Activated naive CD4-positive, alpha-beta T cell treated with anti-CD3 and anti-CD28 coated beads, Interleukin-2, amount 50 U/mL, for 16 hours (primary cell): ENCODE results near the gene GRIK4.

ENCODE experiments used
- DNase-seq: peaks from one replicate; pipeline ENCODE4 v3.0.0-alpha.2; 2020

GRIK4 gene

DNA sequence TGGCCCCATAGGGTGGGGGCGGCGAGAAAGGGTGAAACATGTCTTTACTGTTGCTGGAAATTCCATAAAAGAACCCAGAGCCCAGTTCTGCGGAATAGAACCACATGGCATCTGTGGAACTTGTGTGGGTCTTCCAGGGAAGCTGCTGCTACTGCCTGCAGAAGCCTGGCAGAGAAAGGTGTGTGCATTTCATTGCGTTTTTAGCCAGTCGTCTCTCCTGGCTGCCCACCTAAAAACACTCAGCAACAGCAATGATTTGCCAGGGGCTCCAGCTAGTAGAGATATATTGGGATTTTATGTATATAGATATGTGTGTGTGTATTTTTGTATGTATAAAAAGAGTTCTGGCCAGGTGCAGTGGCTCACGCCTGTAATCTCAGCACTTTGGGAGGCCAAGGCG is 385.1 kb downstream of the GRIK4 start:
- DNase-seq, result no peak

DNA sequence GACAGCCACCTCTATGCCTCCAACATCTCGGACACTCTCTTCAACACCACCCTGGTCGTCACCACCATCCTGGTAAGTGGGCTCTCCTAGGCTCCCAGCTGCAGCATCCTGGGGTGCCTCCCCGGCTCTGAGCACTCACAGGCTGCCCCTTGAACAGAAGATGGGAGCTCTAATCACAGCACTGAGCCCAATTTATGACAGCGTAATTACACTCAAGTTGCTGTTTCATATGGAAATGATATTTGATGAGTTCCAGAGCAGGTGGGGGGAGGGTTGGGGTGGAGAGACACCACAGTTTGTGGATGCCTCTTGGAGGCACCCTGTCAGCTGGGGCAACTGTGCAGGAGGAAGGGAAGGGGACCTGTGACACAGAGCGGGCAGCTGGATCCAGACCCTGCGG is 387.0 kb downstream of the GRIK4 start:
- no peak for DNase-seq

DNA sequence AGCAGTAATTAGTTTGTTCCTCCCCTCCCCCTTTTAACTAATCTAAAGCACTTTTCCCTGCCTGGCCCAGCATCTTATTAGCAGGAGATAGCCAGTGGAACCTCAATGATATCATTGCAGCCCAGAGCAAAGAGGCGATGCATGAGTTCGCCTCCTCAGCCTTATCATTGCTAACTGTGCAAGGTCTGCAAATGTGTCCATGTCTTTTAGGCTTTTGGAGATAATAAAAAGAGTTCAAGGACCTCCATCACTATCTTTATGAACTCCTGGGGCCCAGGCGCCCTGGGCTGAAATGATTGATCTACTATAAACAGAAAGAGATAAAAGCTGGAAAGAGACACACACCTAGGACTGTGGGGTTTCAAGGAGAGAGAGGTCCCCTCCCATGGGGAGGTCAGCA is 388.2 kb downstream of the GRIK4 start:
- no peak for DNase-seq

DNA sequence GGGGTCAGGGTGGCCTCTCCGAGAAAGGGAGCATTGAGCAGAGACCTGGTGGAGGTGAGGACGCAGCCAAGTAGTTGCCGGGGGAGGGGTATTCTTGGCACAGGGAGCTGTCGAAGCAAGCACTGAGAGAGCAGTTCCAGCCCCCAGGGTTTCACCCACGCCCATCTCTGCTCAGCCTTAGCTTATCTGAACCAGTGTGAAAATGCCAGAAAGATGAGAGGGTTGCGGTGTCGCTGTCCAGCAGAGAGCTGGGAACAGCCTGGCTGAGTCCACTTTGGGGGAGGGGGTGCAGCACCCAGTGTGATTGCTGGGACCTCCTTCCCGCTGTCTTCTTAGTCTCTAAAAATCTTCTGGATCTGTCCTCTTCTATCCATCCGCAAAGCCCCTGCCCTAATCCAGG is 389.1 kb downstream of the GRIK4 start:
- DNase-seq, result no peak

DNA sequence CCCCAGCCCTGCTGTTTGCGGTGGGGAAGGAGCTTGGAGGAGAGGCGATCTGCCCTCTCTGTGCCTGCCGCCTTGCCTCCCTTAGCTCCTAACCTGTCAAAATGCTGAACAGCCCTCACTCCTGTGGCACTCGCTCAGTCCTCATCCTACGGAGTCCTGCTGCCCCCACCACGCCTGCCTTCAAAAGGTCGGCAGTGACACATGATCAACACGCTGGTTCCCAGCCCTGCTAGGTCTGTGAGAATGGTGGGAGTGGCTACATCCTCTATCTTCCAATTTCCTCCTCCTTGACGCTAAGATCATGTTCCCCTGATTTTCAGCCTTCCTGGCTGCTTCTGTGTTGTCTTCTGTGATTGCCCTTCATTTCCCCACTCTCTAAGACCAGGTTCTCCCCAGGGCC is 392.1 kb downstream of the GRIK4 start:
- no peak for DNase-seq

DNA sequence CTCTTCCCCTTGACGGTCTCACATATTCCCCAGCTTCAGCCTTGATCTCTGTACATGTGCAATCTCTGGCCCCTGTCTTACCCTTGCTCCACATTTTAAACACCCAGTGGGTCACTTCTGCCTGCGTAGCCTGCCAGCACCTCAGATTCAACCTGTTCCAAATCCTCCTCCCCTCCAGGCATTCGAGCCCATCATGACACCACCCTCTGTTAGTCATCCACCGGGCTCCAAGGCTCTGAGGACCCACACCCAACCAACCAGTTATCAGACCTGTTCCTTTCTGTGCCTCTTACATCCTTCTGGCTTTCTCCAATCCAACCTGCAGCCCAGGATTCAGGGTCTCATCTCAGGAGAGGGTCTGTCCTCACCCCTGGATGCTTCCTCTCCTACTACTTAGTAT is 392.6 kb downstream of the GRIK4 start:
- no peak for DNase-seq

DNA sequence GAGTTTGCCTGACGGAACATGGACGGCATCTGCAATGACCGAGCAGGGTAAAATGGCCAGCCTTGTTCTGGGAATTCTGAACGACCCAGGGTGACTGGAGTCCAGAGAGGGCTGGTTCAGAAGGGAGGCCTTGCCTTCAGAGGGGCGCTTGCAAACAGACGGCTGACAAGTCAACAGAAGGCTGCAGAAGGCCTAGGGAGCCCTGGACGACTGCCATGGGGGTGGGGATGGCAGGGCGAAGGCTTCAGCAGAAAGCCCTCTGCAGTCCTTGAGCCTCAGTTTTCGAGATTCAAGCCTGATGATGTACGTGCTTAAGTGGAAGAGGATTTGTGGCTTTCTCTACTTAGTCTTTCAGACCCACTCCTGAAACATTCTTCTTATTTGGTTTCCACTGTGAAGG is 395.2 kb downstream of the GRIK4 start:
- no peak for DNase-seq

DNA sequence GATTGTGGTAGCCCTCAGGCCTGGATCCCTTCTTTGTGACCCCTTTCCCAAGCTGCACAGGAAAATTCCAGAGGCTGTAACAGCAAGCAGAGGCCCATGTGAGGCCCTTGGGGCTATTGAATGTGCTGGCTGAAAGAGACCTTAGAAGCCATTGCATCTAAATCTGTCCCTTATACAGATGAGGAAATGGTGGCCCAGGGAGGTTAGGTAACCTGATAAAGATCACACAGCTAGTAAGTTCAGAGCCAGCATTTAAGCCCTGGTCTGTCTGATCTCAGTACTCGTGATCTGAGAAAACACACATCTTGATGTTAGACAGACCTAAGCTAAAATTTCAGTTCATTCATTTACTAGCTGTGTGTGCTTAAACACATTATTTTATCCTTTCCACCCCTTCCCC is 396.4 kb downstream of the GRIK4 start:
- no peak for DNase-seq

DNA sequence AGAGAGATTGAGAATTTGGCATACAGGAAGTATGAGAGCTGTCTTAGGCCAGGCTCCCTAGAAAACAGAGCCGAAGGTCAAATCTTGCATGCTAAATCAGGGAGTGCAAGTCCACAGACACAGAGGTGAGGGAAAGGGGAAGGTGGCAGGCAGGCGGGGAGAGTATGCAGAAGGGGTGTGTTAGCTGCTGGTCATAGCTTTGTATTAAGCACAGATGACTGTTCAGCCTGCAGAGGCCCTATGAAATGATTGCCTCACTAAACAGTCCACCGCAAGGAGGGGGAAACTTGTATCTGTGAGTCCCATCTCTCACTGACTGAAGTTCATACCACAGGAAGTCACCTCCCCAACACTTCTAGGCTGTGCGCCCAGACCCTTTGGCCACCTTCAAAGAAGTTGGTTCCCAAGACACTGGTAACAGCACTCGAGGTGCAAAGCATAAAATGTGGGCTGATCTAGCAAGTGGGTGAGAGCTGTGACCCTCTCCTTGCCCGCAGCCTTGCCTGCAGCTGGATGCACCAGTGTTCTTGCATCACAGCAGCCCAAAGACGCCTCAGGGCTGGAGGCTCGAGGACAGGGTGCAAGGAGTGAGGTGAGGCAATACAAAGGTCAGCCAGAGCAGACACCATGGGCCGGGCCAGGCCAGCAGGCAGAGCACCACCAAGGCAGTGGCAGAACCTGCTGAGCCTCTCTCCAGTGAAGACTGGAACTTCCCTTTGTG is 397.1 kb downstream of the GRIK4 start:
- DNase-seq, result no peak

DNA sequence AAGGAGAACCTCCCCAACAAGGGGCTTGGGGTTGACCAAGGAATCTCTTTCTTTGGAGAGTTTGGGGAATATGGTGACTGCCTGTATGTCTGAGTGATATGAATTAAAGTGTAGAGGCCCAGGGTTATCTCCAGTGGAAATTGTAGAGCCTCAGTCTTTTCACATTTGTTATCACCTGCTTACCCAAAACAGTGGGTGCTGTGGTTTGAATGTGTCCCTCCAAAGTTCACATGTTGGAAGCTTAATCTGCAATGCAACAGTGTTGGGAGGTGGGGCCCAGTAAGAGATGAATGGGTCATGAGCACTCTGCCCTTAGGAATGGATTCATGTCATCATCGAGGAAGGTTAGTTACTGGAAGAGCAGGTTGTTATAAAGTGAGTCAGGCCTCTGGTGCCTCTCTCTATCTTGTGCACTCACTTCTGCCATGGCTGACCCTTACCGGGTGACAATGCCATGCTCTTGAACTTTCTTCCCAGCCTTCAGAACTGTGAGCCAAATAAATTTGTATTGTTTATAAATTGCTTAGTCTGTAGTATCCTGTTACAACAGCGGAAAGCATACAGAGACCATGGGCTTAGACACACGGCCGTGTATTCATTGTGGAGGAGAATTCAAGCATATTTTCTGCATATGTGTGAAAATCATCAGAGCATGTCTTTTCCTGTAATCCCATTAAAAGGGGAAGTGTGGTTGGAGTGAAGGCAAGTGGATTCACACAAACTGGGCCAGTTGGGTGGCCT is 398.3 kb downstream of the GRIK4 start:
- DNase-seq, result no peak

DNA sequence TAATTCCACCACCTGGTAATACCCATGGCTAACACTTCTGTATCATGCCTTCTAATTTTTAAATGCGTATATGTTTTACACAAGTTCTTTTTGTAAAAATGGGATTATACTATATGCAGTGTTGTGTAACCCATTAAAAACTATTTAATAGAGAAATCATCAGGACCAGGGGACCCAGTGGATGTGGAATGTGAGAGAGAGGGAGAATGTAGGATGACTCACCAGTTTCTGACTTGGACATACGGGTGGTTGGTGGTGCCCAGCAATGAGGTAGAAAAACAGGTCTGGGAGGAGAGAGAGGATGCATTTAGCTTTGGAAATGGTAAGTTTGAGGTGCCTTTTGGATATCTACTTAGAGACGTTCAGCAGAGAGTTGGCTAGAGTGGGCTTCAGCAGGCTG is 400.4 kb downstream of the GRIK4 start:
- DNase-seq, result no peak

DNA sequence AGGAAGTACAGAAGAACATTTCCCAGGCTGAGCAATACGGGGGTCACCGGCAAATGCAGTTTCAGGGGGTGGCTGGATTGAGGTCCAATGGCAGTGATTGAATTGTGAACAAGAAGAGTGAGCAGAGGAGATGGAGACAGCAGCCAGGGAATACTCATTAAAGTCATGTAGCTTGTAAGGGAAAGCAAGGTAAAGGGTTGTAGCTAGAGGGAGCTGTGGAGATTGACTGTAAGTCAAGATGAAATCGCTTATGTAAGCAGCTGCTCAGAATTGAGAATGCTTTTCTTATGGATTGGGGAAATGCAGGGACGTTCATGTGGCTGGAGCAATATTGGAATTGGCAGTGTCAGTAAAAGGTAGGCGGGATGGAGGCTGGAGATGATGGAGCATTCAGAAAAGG is 401.0 kb downstream of the GRIK4 start:
- DNase-seq, result no peak

DNA sequence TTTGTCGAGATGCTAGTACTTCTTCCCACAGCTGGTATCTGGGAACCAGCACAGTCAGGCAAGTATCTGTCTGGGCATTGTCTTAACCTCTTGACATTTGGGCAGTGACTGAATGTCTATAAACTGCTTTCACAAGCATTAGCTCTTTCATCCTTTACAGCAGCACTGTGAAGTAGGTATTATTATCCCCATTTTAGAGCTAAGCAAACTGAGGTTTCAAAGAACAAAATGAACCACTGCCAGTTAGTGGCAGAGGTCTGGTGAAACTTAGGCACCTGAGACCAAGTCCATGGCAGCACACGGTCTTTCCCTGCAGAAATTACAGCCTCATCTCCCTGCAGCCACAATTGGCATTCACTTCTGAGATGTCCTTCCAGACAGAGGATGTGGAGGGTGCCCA is 401.4 kb downstream of the GRIK4 start:
- DNase-seq, result no peak

DNA sequence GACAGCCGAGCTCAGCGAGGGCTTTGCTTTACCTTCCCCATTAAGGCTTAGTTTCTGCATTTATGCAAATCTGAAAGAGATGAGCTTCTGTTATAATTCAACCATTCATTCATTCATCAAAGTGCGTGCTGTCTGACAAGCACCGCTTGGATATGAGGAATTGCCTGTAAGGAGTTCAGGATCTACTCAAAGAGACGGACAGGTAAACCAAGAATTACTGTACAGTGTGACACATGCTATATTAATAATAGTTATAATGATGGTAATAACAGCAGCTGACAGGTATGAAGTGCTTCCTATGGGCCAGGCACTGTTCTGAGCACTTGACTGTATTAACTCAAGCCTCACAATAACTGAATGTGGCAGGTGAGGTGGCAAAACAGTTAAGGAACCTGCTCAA is 402.5 kb downstream of the GRIK4 start:
- DNase-seq, result no peak

DNA sequence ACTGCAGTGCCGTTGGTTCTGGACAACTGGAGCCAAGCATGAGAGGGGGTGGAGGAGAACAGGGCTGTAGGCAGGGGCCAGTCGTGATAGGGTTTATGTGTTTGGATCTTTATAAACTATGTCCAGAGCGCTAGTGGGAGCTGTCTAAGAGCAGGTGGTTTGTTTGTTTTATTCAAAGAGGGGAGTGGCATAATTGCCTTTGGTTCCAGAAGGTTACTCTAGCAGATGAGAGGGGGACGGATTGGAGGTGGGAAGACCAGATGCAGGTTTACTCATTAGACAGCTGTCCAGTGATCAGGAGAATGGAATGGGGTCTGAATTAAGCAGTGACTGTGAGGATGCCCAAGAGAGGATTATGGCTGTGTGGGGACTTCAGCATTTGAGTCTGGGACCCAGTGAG is 403.1 kb downstream of the GRIK4 start:
- no peak for DNase-seq

DNA sequence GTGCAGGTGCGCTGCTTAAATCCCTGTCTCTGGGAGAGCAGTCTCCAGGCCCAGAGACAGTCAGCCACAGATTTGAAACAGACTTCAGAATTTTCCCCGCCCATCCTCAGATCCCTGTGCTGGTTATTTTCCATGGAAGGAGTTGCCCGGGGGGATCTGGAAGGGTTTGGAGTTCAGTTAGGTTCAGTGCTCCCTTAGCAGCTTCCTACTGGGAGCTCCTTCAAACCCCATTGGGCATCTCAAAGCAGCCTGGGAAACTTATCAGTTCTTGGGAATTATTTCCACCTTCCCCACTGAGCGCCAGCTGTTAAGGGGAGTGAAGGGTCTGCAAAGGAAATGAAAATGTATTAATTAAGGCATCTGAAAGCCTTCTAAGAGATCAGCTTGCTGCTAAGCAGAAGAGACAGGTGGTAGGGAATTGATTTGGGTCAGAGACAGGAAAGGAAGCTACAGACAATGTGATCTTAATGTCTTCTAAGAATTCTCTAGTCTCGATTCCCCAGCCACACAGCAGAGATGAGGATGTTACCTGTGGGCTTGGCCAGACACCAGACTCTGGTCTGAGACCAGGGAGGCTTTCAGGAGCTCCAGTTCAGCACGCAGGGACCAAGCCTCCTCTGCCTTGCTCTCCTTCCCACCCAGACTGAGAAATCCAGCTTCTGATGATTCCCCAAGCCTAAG is 406.2 kb downstream of the GRIK4 start:
- DNase-seq, result no peak

DNA sequence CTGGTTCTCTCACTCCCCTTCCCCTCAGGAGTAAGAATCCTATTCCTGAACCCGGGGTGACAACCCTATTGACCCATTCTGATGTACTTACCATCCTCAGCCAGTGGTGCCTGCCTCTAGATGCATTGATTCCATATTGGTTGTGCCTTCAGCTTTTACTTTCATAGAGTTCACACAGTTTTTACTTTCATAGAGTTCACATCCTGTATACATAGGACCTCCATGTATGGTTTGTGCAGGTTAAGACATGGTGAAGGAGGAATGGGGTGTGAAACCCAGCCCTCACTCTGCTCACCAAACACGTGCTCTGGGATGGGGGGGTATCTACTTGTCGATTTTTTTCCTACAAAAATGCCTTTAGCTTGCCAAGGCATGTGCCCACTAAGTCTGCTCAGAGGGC is 406.7 kb downstream of the GRIK4 start:
- no peak for DNase-seq

DNA sequence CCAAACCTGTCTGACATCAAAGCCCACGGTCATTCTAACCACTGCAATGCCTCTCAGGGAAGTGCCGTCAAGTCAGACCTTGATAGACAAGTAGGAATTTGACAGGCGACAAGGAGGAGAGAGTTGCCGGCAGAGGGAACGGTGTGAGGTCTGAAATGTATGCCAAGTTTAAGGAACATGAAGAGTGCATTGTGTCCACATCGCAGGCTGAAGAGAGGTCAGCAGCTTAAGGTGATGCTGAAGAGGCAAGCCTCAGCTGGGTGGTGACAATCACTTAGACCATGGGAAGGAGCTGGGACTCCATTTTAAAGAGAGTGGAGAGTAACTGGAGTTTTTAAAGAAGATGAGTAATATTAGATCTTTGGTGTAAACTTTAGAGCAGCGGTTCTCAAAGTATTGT is 407.5 kb downstream of the GRIK4 start:
- DNase-seq, result no peak

DNA sequence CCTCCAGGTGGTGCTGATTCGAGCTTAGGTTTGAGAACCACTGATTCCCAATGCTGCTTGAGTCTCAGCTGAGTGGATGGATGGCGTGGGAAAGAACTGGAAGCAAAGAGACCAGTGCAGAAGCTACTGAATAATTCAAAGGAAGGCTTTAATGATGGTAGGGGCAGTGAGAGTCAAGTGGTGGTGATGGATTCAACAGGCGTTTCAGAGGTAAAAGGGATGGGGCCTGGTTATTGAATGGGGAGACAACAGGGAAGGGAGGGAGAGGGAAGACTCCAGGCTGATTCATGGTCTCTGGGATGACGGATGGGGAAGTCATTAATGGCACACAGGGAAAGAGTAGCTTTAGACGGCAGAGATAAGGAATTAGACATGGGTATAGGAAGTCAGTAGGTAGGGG is 408.0 kb downstream of the GRIK4 start:
- no peak for DNase-seq

DNA sequence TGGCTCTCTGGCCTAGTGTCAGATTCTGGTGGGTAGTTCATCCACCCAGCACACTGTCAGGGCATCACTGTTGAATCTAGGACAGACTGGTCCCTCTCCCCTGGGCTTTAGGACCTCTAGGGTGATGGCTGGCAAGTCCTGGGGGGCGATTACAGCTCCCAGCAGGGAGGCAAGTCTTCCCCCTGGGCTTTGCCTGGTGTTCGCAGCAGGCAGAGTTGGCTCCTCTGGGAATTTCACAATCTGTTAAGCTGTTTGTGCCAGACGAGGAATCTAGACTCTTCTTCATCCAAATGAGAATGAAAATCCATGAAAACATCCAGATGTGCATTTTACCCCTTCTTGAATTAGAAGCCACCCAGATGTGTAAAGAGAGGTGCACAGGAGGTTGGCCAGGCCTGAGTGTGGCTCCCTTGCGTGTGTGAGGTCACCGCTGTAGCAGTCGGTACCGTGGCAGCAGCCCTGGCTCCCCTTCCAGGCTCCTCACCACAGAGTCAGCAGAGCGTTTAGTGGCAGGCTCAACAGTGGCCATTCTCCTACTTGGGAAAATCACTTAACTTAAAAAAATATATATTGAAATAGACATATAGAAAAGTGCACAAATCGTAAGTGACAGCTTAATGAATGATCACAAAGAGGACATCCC is 412.4 kb downstream of the GRIK4 start:
- DNase-seq, result no peak

DNA sequence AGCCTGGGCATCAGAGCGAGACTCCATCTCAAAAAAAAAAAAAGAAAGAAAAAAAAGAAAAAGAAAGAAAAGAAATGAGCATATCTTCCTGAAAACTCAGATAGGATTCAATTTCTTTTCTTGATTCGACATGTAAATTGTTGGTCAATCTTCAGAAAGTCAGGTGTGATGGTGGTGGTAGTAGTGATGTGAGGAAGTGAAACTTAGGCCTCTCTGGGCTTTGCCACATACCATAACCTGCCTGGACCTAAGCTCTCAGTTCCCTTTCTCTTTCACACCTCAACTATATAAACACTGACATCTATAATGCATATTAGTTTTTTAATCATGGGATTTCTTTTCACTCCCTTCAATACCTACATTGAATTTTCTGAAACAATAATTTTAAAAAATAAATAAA is 414.4 kb downstream of the GRIK4 start:
- no peak for DNase-seq

DNA sequence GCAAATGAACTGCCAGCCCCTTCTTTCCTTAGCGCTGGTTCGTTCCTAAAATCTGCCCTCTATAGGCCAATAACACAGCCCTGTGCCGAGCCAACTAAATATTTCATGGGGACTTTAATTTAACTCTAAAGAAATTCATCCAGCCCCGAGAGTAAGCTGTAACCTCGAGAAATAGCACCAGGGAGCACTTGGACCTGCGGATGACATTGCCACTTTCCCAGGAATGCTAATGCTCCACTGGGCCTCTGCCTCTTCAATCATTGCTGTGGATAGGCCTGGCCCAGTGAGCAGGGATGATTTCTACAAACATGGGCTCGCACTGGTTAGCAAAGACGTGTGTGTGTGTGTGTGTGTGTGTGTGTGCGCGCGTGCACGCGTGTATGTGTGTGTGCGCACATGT is 417.1 kb downstream of the GRIK4 start:
- no peak for DNase-seq

DNA sequence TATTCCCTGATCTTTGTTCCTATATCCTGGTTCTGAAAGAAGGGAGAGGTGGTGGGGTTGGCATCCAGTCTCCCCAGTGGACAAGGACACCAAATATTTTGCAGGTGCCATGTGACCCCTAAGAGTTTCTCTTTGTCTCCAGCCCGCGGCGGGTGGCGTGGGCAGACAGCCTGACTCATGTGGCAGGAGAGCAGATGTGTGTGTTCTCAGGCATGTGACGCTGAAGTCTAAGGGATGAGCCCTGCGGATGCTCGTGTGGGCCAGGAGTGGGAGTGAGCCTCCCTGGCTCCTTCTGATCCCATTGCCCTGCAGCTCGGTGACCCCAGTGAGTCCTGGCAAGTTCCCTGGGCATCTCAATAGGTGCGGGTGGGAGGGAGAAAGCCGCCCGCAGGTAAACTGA is 417.5 kb downstream of the GRIK4 start:
- DNase-seq, result no peak

DNA sequence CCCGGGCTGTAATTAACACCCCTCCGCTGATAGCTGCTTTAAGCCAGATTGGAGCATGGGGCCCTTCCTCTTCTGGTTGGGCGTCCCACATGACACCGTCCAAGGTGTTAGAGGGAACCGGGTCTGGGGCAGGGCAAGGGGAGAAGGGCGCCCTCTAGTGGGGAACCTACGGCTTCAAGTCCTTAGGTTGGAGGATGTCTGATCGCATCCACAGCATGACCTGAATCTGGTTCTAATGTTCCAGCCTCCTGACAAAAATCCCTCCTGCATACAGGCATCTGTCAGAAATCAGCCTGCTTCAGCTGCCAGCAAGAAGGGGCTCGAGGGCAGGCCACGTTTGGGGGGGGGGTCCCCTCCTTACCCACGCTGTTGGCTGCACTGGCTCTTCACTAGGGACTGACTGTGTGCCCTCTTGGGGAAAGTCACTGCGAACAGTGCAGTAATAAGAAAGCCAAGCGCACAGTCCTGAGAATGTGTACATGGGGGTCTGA is 418.2 kb downstream of the GRIK4 start:
- DNase-seq, result peak; percentile 33
